HCT116 (cell line): ENCODE data around the gene ETS1.

Experiments
- CEBPB ChIP-seq: IDR thresholded peaks from 2 replicates; pipeline ENCODE4 v1.6.1; 2012; ENCODE audit warnings: low read depth
- CTCF ChIP-seq, 3 experiments: fragments of 200-600 bp in 1 of 3; sonication (generic) in 1 of 3; IDR thresholded peaks in 2 of 3; conservative IDR thresholded peaks in 1 of 3; 2 replicates each; pipeline ENCODE4 v1.5.1; 2012 to 2017; ENCODE audit warnings: low read depth in 2 of 3, low read length in 2 of 3, antibody characterized with exemption in 1 of 3, borderline replicate concordance in 1 of 3, control low read depth in 1 of 3, mild to moderate bottlenecking in 1 of 3, mixed read lengths in 1 of 3, mixed run types in 1 of 3, moderate library complexity in 1 of 3; ENCODE audit not compliant: insufficient read depth in 1 of 3
- POLR2A ChIP-seq: IDR thresholded peaks from 2 replicates; pipeline ENCODE4 v1.7.0; 2011; ENCODE audit warnings: borderline replicate concordance; ENCODE audit not compliant: insufficient read depth, insufficient read length; ENCODE audit errors: extremely low read depth
- POLR2AphosphoS5 ChIP-seq: IDR thresholded peaks from 2 replicates; pipeline ENCODE4 v1.6.1; 2011; ENCODE audit warnings: mild to moderate bottlenecking, low read depth, low read length, moderate library complexity
- ZNF274 ChIP-seq: fragments of 200-500 bp; sonication (Bioruptor generic); IDR thresholded peaks from 2 replicates; pipeline ENCODE4 v1.6.1; 2014; ENCODE audit warnings: mild to moderate bottlenecking, low read depth, low read length, inconsistent platforms

- TF ChIP-seq CEBPB (no peak), CTCF (IDR thresholded peaks at IDR 0.05 in 2 of 3, conservative IDR thresholded peaks at IDR 0.05 in 1 of 3; ENCODE audit: borderline replicate concordance in 1 of 3, insufficient read depth in 1 of 3, low read depth in 2 of 3, low read length in 2 of 3) (no peak), POLR2A (no peak), ZNF274 (no peak), POLR2AphosphoS5 (no peak)
Measured at GRCh38 chr11:128465531-128465930, 121.8 kb downstream of the ETS1 start.
